Left ventricle myocardium superior (tissue), 1 donor: ENCODE data around the gene KIAA0586. TPM values are rescaled to one million over a fixed set of nuclear protein-coding genes. Genes with fewer than 3 reads are reported as not detected.
"Not testable (repeated sequence)": the region's sequence is repeated elsewhere in the genome, so short reads cannot be mapped to it uniquely, and the experiment has no call there.

Experiments used
- ATAC-seq: fragments of 200-7000 bp; cut with Tn5 transposase; one replicate; pipeline ENCODE4 v1.9.1; 2020; ENCODE audit warnings: mild to moderate bottlenecking, moderate library complexity
- DNase-seq: peaks from one replicate; pipeline ENCODE4 v3.0.0-alpha.2; 2020
- intact Hi-C: fragments of 100-400 bp; cut with micrococcal nuclease; formaldehyde crosslinking; loops from one replicate; pipeline ENCODE4 v1.11.0; 2022
- long read RNA-seq: library from polyadenylated mRNA; unstranded; transcript quantifications from one replicate; pipeline ENCODE4 v2.0.0, GENCODE V29; 2021
- total RNA-seq: library from RNA; stranded (reverse); fragmentation: NEBNext Ultra II Directional; extraction: Animal tissue kit (Norgen Biotek cat#: 25700); gene quantifications from one replicate; pipeline ENCODE4 v1.2.1, GENCODE V29; 2021
- donor health status: DM: no; HTN: yes; CAD: no; lungs with severe emphysema.

The KIAA0586 gene
- total RNA-seq = 12.0 TPM
- long read RNA-seq, partial matches to known transcripts = 3 of 5 reads
- long read RNA-seq, other reads (novel, unspliced or antisense) = 2 of 5 reads

- DNase-seq (peak; percentile 94), ATAC-seq (peak; percentile 99)
- intact Hi-C loops = no loop called here
Measured at GRCh38 chr14:58427281-58428117, at the start of gene KIAA0586, which contains the start of gene TIMM9. TSS of gene KIAA0586 (plus strand) at chr14:58427719. CDS start at chr14:58428265, 546 bp downstream. TSS of gene TIMM9 (minus strand) at chr14:58427531. CDS start at chr14:58411945, 15,586 bp downstream.

DNA sequence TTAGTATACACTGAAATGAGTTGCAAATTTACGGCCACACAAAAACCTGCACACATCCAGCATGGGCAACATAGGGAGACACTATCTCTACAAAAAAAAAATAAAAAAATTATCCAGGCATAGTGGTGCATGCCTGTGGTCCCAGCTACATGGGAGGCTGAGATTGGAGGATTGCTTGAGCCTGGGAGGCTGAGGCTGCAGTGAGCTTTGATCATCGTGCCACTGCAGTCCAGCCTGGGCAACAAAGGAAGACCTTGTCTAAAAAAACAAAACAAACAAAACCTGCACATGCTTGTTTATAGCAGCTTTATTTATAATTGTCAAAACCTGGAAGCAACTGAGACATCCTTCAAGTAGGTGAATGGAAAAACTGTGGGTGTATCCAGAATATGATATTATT is 36.7 kb upstream of the KIAA0586 start:
- ATAC-seq (no peak), DNase-seq (no peak)
- intact Hi-C loops = no loop called here

GRCh38 chr14:58395562-58395811 is 32.0 kb upstream of the KIAA0586 start:
- no peak for DNase-seq
- ATAC-seq = no peak
- intact Hi-C loops = no loop called here

GRCh38 chr14:58395812-58396788 is 31.4 kb upstream of the KIAA0586 start, which contains the start of gene TOMM20L:
TSS of gene TOMM20L (plus strand) at chr14:58395930. CDS start at chr14:58395958, 28 bp downstream.
- ATAC-seq (peak; percentile 98), DNase-seq (peak; percentile 87)
- intact Hi-C loops = no loop called here

- intact Hi-C loops = no loop called here
- no peak for ATAC-seq
Measured at GRCh38 chr14:58397156-58397555, 30.4 kb upstream of the KIAA0586 start.

GRCh38 chr14:58398495-58398894 is 29.0 kb upstream of the KIAA0586 start:
- DNase-seq (no peak), ATAC-seq (no peak)
- intact Hi-C loops = no loop called here

More at GRCh38 chr14:58397156-58397555, 30.4 kb upstream of the KIAA0586 start:
- DNase-seq = no peak

GRCh38 chr14:58398895-58399294 is 28.6 kb upstream of the KIAA0586 start:
- no peak for ATAC-seq
- DNase-seq = no peak
- intact Hi-C loops = no loop called here

DNA sequence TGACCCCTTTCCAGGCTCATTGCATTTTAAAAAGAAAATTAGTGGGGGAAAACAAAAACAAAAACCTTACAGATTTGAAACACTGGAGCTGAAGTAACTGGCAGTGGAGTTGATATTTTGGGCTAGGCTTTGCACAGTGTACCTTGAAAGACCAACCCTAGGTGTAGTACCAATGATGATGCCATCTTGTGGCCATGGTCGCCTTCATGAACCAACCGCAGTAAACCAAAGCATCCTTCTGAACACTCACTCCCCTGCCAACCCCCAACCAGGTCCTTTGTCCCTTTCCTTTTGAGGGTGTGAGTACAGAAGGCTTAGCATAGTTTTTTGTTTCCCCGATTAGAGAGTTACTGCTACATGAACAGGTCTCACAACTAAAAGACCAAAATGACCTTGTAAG is 25.9 kb upstream of the KIAA0586 start:
- DNase-seq = no peak
- no peak for ATAC-seq
- intact Hi-C loops = no loop called here

DNA sequence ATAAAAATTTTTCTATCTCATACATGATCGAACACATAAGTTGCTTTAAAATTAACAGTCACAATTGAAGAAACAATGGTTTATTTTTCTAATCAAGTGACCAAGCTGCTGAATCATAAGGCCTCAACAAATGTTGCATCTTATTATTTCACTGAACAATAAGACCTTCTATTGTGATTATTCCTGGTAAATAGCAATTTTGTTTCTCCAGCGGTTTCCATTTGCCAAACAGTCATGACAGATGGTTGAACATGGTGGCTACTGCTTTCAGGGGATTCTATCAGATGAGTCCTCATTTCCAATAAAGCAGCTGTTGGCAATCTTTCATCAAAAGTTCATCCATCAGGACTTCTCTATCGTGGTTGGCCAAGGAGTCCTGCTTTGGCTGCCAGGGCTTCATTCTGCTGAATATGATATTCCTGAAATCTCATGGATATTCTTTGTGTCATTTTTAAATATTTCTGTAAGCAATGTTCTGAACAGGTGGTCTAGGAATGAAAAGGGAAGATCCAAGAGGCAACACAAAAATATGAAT is 18.8 kb upstream of the KIAA0586 start:
- DNase-seq = no peak
- no peak for ATAC-seq
- intact Hi-C loops = no loop called here

DNA sequence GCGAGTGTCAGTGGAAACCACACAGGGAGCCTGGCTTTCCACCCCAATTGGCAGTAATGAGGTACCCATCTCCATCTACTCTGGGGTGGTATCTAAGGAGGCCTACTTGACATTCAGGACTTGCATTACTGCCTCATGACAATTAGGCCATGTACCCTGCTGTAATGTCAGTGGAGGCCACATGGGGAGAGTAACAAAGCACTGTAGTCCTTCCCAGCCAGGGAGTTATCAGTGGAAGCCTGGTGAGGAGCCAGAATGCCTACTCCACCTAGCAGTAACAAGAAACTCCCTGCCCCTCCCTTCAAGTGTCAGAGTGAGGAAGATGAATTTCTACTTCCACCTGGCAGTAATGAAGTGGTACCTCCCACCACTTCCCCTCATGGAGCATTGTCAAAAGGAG is 12.7 kb upstream of the KIAA0586 start:
- intact Hi-C loops = no loop called here
- DNase-seq (no peak), ATAC-seq (peak; percentile 92)

DNA sequence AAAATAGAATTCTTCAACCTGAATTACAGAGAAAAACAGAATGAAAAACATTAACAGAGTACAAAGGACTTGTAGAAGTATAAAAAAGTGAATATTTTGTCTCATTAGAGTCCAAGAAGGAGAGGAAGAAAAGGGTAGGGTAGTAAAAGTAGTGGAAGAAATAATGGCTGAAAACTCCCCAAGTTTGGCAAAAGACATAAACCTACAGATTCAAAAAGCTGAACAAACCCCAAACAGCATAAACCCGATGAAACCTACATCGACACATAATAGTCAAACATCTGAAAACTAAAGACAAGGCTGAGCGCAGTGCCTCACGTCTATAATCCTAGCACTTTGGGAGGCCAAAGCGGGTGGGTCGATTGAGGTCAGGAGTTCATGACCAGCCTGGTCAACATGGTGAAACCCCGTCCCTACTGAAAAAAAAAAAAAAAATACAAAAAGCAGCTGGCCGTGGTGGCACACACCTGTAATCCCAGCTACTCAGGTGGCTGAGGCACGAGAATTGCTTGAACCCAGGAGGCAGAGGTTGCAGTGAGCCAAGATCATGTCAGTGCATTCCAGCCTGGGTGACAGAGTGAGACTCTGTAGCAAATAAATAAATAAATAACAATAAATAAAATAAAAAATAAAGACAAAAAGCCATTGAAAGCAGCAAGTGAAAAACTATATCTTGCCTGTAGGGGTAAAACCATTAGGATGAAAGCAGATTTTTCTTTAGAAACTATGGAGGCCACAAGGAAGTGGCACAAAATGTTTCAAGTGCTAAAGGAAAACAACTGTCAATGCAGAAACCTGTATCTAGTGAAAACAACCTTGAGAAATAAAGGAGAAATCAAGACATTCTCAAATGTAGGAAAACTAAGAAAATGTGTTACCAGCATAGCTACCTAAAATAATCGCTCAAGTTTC is 11.6 kb upstream of the KIAA0586 start:
- no peak for DNase-seq
- ATAC-seq = no peak
- intact Hi-C loops = no loop called here

DNA sequence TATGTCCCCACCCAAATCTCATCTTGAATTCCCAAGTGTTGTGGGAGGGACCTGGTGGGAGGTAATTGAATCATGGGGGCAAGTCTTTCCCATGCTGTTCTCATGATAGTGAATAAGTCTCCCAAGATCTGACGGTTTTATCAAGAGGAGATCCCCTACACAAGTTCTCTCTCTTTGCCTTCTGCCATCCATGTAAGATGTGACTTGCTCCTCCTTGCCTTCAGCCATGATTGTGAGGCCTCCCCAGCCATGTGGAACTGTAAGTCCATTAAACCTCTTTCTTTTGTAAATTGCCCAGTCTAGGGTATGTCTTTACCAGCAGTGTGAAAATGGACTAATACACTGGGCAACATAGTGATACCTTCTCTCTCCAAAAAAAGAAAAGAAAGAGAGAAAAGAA is 10.6 kb upstream of the KIAA0586 start:
- DNase-seq, intact Hi-C loops, ATAC-seq: not testable (repeated sequence)

DNA sequence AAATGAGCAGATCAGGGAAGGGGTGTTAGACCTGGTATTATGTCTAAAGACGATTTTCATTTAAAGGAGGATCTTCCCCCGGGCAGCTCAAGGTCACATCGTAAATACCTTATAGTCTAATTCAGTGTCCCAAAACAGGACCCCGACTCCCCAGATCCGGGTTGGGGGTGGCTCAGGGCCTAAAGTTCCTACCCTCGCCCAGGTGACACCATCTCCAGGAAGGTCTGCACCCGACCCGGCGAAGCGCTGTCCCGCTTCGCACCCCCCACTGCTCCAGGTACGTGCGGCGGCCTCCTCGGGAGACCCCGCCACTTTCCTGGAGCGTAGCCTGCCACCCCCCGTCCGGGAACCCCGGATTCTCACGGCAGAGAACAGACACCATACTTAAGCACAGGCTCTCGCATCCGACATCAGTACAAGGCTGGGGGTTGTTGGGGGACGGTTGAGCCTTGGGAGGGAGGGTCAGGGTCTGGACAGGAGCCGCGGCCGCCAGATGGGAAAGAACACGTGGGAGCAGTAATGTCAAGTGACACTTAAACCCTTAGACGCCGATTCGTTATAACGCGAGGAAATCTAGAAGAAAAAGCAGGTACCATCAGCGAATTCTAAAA is 744 bp upstream of the KIAA0586 start:
- DNase-seq (peak; percentile 75), ATAC-seq (peak; percentile 83)
- intact Hi-C loops = no loop called here

GRCh38 chr14:58428118-58428683 is 682 bp downstream of the KIAA0586 start:
- DNase-seq = no peak
- intact Hi-C loops = no loop called here
- peak; percentile 30 for ATAC-seq

- DNase-seq (no peak), ATAC-seq (no peak)
- intact Hi-C loops = no loop called here
Measured at GRCh38 chr14:58430156-58430555, 2.6 kb downstream of the KIAA0586 start.

- intact Hi-C loops = no loop called here
- no peak for ATAC-seq
- no peak for DNase-seq
Measured at GRCh38 chr14:58439476-58439875, 12.0 kb downstream of the KIAA0586 start.

DNA sequence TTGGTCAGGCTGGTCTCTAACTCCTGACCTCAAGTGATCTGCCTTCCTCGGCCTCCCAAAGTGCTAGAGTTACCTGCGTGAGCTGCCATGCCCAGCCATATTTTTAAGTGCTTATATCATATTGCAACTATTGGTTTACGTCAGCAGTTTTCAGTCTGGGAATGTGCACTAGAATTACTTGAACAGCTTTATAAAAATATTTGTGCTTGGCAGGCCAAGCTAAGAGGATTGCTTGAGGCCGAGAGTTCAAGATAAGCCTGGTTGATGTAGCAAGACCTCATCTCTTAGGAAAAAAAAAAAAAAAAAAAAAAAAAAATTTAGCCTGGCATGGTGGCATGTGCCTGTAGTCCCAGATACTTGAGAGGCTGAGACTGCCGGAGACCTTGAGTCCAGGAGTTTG is 17.1 kb downstream of the KIAA0586 start:
- peak; percentile 33 for ATAC-seq
- DNase-seq = no peak
- intact Hi-C loops = no loop called here
